NCI-H1436 treated with DMSO at 0.1 percent for 48 hours (cell line): ENCODE data around the gene C1QTNF12.
A peak's percentile ranks its signal among the peaks of the same experiment; 100 is the strongest.

Experiments
- DNase-seq: peaks from one replicate; lab custom pipeline; 2025; lab: John Stamatoyannopoulos, UW

Gene C1QTNF12

DNA sequence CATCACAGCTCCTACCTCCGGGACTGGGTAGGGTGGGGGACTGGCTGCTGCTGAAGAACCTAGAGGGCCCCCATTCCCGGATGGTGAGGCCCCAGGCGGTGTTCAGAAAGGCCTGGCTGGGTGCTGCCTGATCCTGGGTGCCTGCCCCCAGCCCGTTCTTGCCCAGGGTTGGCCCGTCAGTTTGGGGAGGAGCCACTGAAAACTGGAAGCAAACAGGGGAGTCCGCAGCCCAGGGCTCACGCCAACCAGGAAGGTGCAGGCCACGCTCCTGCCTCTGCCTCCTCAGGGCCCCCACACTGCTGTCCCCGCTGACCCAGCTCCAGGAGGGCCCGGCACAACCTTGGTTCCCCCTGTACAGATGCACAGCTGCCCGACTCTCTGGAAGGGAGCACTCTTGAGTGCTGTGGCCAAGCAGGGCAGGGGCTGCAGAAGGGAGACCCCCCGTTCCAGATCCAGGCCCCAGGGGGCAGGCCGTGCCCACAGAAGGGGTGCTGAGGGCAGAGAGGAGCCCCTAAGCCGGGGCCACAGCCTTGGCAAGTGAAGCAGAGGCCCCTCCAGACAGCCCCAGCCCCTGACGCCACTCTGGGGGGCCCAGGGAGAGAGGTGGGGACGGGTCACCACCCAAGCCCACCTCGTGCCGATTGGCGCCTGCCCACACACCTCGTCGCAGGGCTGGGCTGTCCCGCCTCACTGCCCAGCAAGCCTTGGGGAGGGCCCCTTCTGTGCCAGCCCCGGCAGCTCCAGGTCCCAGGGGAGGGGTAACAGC lies 5.5 kb downstream of the C1QTNF12 start:
- DNase-seq = no peak

DNA sequence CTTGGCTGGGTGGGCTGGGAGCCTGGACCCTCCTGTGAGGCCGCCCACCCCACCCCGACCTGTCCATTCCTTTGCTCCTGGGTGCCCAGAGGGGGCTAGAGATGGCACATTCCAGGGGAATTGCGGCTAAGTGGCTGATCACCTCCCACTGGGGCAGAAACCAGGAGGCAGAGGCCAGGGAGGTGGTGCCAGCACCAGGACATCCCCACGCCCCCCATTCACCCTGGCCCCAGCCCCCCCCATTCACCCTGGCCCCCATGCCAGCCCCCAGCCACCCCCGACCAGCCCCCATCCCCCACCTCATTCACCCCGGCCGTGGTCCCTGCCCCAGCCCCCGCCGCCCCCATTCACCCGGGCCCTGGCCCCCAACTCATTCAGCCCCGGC lies 6.2 kb downstream of the C1QTNF12 start:
- no peak for DNase-seq

DNA sequence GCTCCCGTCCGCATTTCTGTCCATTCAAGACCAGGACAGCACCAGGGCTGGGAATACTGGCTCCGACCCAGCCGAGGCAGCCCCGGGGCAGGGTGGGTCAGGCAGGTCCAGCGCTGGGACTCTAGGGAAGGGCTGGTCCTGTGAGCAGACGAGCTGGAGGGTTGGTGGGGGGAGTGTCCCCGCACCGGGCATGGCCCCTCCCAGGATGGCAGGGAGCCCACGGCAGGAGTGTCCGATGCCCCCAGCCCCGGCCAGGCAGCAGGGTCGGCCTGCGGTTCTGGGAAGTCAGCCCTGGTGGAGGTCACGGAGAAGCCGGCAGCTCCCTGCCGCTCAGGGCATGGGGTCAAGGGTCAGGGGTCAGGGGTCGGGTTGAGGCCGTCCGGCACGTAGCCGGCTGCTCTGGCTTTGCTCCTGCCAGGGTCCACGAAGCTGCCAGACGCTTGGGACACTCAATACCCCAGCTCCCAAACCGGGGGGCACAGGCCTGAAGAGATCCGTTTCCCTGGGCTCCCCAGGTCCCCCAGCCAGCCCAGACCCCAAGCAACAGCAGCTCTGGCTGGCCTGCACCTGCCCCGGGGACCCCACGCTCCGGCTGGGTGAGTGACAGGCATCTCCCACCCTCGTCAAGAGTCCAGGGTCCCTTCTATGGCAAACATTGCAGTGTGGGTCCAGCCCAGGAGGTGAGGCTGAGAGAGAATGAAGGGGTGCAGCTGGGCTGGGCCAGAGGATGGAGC lies 6.7 kb downstream of the C1QTNF12 start:
- no peak for DNase-seq

DNA sequence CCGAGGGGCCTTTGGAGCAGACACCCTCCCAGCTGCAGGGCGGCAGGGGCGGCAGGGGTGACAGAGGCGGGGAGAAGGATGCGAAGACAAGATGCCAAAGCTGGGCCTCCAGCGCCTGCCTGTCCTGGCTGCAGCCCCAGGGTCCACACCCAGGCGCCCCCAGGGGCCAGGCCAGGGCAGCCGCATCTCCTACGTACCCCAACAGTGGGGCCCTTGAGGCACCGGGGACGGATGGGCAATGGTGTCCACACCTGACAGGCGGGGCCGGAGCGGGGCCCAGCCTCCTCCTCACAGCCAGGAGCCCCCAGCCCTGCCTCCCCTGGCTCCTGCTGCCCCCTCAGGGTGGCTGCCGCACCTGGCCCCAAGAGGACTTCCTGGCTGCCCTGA lies 7.3 kb downstream of the C1QTNF12 start:
- DNase-seq = no peak

- DNase-seq = no peak
These were observed 7.8 kb downstream of the C1QTNF12 start for GRCh38 chr1:1238702-1239178.

GRCh38 chr1:1237874-1238701 lies 8.4 kb downstream of the C1QTNF12 start:
- no peak for DNase-seq

GRCh38 chr1:1236945-1237873 lies 9.3 kb downstream of the C1QTNF12 start:
- DNase-seq = no peak

DNA sequence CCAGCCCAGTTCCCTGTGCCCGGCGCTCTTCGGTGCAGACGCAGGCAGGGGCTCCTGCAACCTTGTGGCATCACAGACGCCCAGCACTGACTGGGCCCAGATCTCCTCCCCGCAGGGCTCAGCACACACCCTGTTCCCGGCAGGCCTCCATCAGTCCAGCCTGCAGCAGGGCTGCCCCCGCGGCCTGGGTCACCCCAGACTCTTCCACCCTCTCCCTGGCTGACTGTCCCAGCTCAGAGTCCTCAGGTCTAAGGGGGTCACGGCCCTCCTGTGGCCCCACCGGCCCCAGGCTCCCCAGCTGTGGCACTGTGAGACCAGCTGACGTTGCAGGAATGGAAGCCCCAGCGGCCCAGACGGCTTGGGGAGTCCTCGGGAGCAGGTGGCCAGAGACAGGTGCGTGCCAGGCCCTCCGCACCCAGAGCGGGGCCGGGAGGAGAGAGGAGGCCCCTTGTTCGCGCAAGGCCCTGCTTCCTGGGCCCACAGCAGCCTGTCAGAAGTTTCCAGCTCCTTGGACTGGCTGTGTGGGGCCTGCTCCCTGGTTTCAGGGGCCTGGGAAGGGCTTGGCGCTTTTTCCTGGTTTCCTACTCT lies 10.3 kb downstream of the C1QTNF12 start:
- DNase-seq = no peak

GRCh38 chr1:1235016-1235744 lies 11.3 kb downstream of the C1QTNF12 start:
- no peak for DNase-seq

- DNase-seq = no peak
These were observed 12.2 kb downstream of the C1QTNF12 start for GRCh38 chr1:1234180-1234808.

GRCh38 chr1:1233567-1233892 lies 13.0 kb downstream of the C1QTNF12 start:
- DNase-seq = no peak

DNA sequence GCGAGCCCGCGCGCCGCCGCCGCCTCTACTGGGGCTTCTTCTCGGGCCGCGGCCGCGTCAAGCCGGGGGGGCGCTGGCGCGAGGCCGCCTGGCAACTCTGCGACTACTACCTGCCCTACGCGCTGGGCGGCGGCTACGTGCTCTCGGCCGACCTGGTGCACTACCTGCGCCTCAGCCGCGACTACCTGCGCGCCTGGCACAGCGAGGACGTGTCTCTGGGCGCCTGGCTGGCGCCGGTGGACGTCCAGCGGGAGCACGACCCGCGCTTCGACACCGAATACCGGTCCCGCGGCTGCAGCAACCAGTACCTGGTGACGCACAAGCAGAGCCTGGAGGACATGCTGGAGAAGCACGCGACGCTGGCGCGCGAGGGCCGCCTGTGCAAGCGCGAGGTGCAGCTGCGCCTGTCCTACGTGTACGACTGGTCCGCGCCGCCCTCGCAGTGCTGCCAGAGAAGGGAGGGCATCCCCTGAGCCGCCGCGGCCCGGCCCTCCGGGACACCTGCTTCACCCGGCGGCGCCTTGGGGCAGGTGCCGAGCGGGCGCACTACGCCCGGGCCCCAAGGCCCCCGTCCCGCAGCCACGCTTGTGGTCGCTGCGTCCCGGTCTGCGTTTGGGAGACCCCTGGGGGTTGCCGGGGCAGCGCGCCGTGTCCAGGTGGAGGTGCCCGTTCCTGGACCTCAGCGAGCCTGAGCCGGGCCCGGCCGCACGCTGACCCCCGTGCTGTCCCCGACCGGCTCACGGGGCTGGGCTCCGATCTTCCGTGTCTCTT lies 13.5 kb downstream of the C1QTNF12 start:
- no peak for DNase-seq

GRCh38 chr1:1232208-1232795 lies 14.2 kb downstream of the C1QTNF12 start, which contains the start of gene B3GALT6:
Gene B3GALT6, plus strand, starts transcription at chr1:1232237. Its CDS starts 42 bp downstream, at chr1:1232279.
- no peak for DNase-seq

GRCh38 chr1:1231400-1232207 lies 14.9 kb downstream of the C1QTNF12 start, which contains the start of gene SDF4:
Gene SDF4, minus strand, starts transcription at chr1:1232001. Its CDS starts 3,229 bp downstream, at chr1:1228772.
- DNase-seq = peak; percentile 58

DNA sequence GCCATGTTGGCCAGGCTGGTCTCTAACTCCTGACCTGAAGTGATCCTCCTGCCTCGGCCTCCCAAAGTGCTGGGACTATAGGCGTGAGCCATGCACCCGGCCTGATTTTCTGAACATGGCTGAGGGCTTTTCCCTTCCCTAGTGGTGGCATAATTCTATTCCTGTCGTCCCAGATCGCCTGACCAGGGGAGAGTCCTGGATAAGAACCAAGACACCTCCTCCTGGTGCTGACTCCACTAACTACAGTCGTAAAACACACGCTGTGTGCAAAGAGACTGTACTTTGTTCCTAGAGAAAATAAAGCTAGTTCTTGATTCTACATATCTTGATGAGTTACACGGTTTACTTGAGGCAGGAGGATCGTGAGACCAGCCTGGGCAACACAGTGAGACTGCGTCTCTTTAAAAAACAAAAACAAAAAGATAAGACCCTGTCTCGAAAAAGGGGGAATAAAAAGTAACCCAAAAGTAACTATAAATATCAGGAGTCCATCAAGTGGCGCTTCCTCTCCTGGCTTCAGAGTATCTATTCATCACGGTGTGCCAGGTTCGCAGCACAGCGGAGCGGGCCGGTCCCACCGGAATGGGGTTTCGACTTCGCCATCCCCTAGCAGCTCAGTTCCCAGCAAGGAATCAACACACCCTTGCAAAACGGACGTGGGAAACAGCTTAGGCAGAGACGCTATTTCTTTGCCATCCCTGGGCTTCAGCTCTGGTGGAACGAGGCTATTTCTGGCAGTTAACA lies 15.7 kb downstream of the C1QTNF12 start:
- DNase-seq = no peak

DNA sequence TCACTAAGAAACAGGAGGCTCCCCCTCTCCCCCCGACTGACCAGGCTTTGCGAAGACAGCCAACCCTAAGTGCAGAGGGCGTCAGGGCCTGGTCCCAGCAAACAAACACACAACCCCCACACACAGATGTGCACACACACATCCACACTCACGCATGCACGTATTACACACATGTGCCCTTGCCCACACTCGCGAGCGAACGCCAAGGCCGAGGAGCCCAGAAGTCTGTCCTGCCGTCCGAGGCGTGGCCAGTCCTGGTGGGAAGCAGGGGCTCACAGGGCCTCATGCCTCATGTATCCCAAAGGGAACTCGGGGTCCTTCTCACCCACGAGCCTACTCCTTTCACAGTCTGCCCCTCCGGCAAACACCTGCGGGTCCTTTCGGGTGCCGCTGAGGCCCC lies 16.8 kb downstream of the C1QTNF12 start:
- DNase-seq = no peak
